Neural progenitor cell (in vitro differentiated cells): ENCODE results near the gene PRSS2. TPM values are rescaled to one million over a fixed set of nuclear protein-coding genes. Genes with fewer than 3 reads are reported as not detected.
"Not testable (repeated sequence)": the region's sequence is repeated elsewhere in the genome, so short reads cannot be mapped to it uniquely, and the experiment has no call there.

Source experiments
- DNase-seq: peaks from one replicate; pipeline ENCODE4 v3.0.0-alpha.2; 2016; ENCODE audit warnings: low spot score
- H2AFZ ChIP-seq: fragments of 200-600 bp; sonication (generic); replicated peaks from 2 replicates; pipeline ENCODE4 v1.6.1; 2016; ENCODE audit warnings: antibody characterized with exemption
- H3F3A ChIP-seq: fragments of 200-600 bp; sonication (generic); 2 replicates; pipeline ENCODE4 v1.6.1; 2016; ENCODE audit warnings: antibody characterized with exemption, low read depth
- H3K27ac ChIP-seq: fragments of 200-600 bp; sonication (generic); 2 replicates; pipeline ENCODE4 v1.5.1; 2016; ENCODE audit warnings: mild to moderate bottlenecking
- H3K27me3 ChIP-seq: fragments of 200-600 bp; sonication (generic); 2 replicates; pipeline ENCODE4 v1.6.1; 2016; ENCODE audit warnings: mild to moderate bottlenecking, moderate library complexity
- H3K36me3 ChIP-seq: fragments of 200-600 bp; sonication (generic); 2 replicates; pipeline ENCODE4 v1.5.1; 2016
- H3K4me1 ChIP-seq: fragments of 200-600 bp; sonication (generic); 2 replicates; pipeline ENCODE4 v1.6.1; 2016; ENCODE audit warnings: mixed run types
- H3K4me2 ChIP-seq: fragments of 200-600 bp; sonication (generic); 2 replicates; pipeline ENCODE4 v1.6.1; 2016
- H3K4me3 ChIP-seq: fragments of 200-600 bp; sonication (generic); 2 replicates; pipeline ENCODE4 v1.5.1; 2016
- H3K79me2 ChIP-seq: fragments of 200-600 bp; sonication (generic); 2 replicates; pipeline ENCODE4 v1.6.1; 2016; ENCODE audit warnings: low read depth
- H3K9ac ChIP-seq: fragments of 200-600 bp; sonication (generic); 2 replicates; pipeline ENCODE4 v1.6.1; 2016
- H3K9me3 ChIP-seq: fragments of 200-600 bp; sonication (generic); 2 replicates; pipeline ENCODE4 v1.5.1; 2016; ENCODE audit warnings: low read depth
- H4K20me1 ChIP-seq: fragments of 200-600 bp; sonication (generic); 2 replicates; pipeline ENCODE4 v1.6.1; 2016; ENCODE audit warnings: low read depth
- H3K27ac Mint-ChIP-seq: 3 replicates; pipeline ENCODE4 v1.8.0; 2021; ENCODE audit warnings: mixed read lengths
- H3K27me3 Mint-ChIP-seq: 2 replicates; pipeline ENCODE4 v1.8.0; 2022; ENCODE audit warnings: low read depth, mild to moderate bottlenecking, inconsistent platforms, moderate library complexity, mixed read lengths; ENCODE audit not compliant: insufficient read depth
- H3K36me3 Mint-ChIP-seq: 3 replicates; pipeline ENCODE4 v1.8.0; 2021; ENCODE audit warnings: mixed read lengths
- H3K4me1 Mint-ChIP-seq: 3 replicates; pipeline ENCODE4 v1.8.0; 2021; ENCODE audit warnings: mixed read lengths
- H3K4me3 Mint-ChIP-seq: 3 replicates; pipeline ENCODE4 v1.8.0; 2021; ENCODE audit warnings: mild to moderate bottlenecking, moderate library complexity, mixed read lengths
- H3K9me3 Mint-ChIP-seq: 3 replicates; pipeline ENCODE4 v1.8.0; 2020; ENCODE audit warnings: mixed read lengths
- EZH2 ChIP-seq: fragments of 200-600 bp; sonication (generic); IDR thresholded peaks from 2 replicates; pipeline ENCODE4 v1.6.1; 2017; ENCODE audit warnings: antibody characterized with exemption, mild to moderate bottlenecking, moderate library complexity
- EZH2phosphoT487 ChIP-seq: fragments of 200-600 bp; sonication (generic); IDR thresholded peaks from 2 replicates; pipeline ENCODE4 v1.6.1; 2017; ENCODE audit warnings: antibody characterized with exemption
- total RNA-seq: library from RNA; depleted of rRNA; stranded (reverse); fragments of >200 nt; gene quantifications from 2 replicates; pipeline ENCODE4 v1.2.3, GENCODE V29; 2015; ENCODE audit warnings: low replicate concordance
- TF ChIP-seq, protein P1 (sequence below): fragments of 200-600 bp; sonication (generic); IDR thresholded peaks from 2 replicates; pipeline ENCODE4 v1.5.1; 2017; ENCODE audit warnings: antibody characterized with exemption, mild to moderate bottlenecking

Gene PRSS2
- total RNA-seq, 1 donor from 2014 or later: not detected

GRCh38 chr7:142776206-142776844 lies 5.6 kb downstream of the PRSS2 start:
- H3K27me3 Mint-ChIP-seq: peaks cover 24% of the 10 kb centered on the region

DNA sequence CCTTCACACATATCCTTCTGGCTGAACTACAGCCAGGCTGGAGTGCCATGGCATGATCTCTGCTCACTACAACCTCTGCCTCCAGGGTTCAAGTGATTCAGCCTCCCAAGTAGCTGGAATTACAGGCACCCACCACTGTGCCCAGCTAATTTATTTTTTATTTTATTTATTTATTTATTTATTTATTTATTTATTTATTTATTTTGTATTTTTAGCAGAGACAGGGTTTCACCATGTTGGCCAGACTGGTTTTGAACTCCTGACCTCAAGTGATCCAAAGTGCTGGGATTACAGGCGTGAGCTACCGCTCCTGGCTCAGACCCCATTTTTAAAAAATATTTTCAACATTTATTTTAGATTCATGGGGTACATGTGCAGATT lies 6.1 kb downstream of the PRSS2 start:
- not testable (repeated sequence) for H3K4me3 Mint-ChIP-seq, H3K9ac ChIP-seq, H3K4me3 ChIP-seq, H3K4me1 ChIP-seq, H3K27ac Mint-ChIP-seq, H3K79me2 ChIP-seq, H3K36me3 ChIP-seq, H3K36me3 Mint-ChIP-seq, DNase-seq, H3K9me3 ChIP-seq, H4K20me1 ChIP-seq, H3F3A ChIP-seq, H3K4me2 ChIP-seq, H3K9me3 Mint-ChIP-seq, H2AFZ ChIP-seq, H3K27me3 ChIP-seq, H3K27ac ChIP-seq, H3K4me1 Mint-ChIP-seq
- H3K27me3 Mint-ChIP-seq: peaks cover 24% of the 10 kb centered on the region

More at GRCh38 chr7:142776206-142776844, 5.6 kb downstream of the PRSS2 start:
- no peaks in the 10 kb centered on the region for H3K27me3 ChIP-seq
- no peak overlapping the region for H3K27ac ChIP-seq
- no peaks in the 10 kb centered on the region for H3F3A ChIP-seq
- no peak overlapping the region for H3K27ac Mint-ChIP-seq
- H3K4me3 ChIP-seq: no peak overlapping the region
- no peaks in the 10 kb centered on the region for H3K9me3 ChIP-seq
- no peaks in the 10 kb centered on the region for H3K4me1 ChIP-seq
- H3K4me2 ChIP-seq: no peak overlapping the region
- no peak overlapping the region for H3K4me3 Mint-ChIP-seq
- H3K36me3 Mint-ChIP-seq: no peaks in the 10 kb centered on the region
- no peak for TF ChIP-seq EZH2
- peaks cover 4% of the 10 kb centered on the region for H3K9me3 Mint-ChIP-seq
- H2AFZ ChIP-seq: no peak overlapping the region
- H3K36me3 ChIP-seq: no peaks in the 10 kb centered on the region
- H3K79me2 ChIP-seq: no peaks in the 10 kb centered on the region
- H4K20me1 ChIP-seq: no peaks in the 10 kb centered on the region
- no peak for DNase-seq
- H3K4me1 Mint-ChIP-seq: no peaks in the 10 kb centered on the region
- H3K9ac ChIP-seq: no peak overlapping the region

GRCh38 chr7:142777318-142777717 lies 6.5 kb downstream of the PRSS2 start:
- Histone ChIP-seq H3K9me3 (no peaks in the 10 kb centered on the region), H4K20me1 (no peaks in the 10 kb centered on the region), H3K36me3 (no peaks in the 10 kb centered on the region), H3F3A (no peaks in the 10 kb centered on the region), H3K27me3 (peaks cover 1% of the 10 kb centered on the region), H3K9ac (no peak overlapping the region), H3K4me2 (no peak overlapping the region), H3K79me2 (no peaks in the 10 kb centered on the region), H2AFZ (no peak overlapping the region), H3K4me1 (no peaks in the 10 kb centered on the region), H3K4me3 (no peak overlapping the region), H3K27ac (no peak overlapping the region)
- no peak for DNase-seq
- TF ChIP-seq EZH2 (no peak), EZH2phosphoT487 (no peak)
- TF ChIP-seq, protein P1, sequence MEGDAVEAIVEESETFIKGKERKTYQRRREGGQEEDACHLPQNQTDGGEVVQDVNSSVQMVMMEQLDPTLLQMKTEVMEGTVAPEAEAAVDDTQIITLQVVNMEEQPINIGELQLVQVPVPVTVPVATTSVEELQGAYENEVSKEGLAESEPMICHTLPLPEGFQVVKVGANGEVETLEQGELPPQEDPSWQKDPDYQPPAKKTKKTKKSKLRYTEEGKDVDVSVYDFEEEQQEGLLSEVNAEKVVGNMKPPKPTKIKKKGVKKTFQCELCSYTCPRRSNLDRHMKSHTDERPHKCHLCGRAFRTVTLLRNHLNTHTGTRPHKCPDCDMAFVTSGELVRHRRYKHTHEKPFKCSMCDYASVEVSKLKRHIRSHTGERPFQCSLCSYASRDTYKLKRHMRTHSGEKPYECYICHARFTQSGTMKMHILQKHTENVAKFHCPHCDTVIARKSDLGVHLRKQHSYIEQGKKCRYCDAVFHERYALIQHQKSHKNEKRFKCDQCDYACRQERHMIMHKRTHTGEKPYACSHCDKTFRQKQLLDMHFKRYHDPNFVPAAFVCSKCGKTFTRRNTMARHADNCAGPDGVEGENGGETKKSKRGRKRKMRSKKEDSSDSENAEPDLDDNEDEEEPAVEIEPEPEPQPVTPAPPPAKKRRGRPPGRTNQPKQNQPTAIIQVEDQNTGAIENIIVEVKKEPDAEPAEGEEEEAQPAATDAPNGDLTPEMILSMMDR: no peak
- Mint-ChIP-seq H3K27ac (no peak overlapping the region), H3K27me3 (peaks cover 24% of the 10 kb centered on the region), H3K4me3 (no peak overlapping the region), H3K4me1 (no peaks in the 10 kb centered on the region), H3K36me3 (no peaks in the 10 kb centered on the region), H3K9me3 (peaks cover 4% of the 10 kb centered on the region)

- Mint-ChIP-seq H3K4me1 (no peaks in the 10 kb centered on the region), H3K36me3 (no peaks in the 10 kb centered on the region), H3K4me3 (peak overlapping the region; percentile 70), H3K9me3 (peaks cover 2% of the 10 kb centered on the region), H3K27me3 (peaks cover 10% of the 10 kb centered on the region), H3K27ac (no peak overlapping the region)
- no peak overlapping the region for H3K27ac ChIP-seq
- H4K20me1 ChIP-seq: no peaks in the 10 kb centered on the region
- peaks cover 10% of the 10 kb centered on the region for H3K27me3 ChIP-seq
- DNase-seq: peak; percentile 95
- H3K4me1 ChIP-seq: no peaks in the 10 kb centered on the region
- H3K36me3 ChIP-seq: no peaks in the 10 kb centered on the region
- H3F3A ChIP-seq: no peaks in the 10 kb centered on the region
- peak overlapping the region; percentile 75 for H3K4me2 ChIP-seq
- peak overlapping the region; percentile 98 for H2AFZ ChIP-seq
- H3K9me3 ChIP-seq: no peaks in the 10 kb centered on the region
- TF ChIP-seq EZH2: no peak
- TF ChIP-seq, protein P1: peak; percentile 99
- no peak for TF ChIP-seq EZH2phosphoT487
- H3K79me2 ChIP-seq: no peaks in the 10 kb centered on the region
- H3K4me3 ChIP-seq: peak overlapping the region; percentile 39
- H3K9ac ChIP-seq: no peak overlapping the region
Measured at GRCh38 chr7:142782922-142783900, 12.4 kb downstream of the PRSS2 start.
